ENCODE measurements around the gene NACA.

The NACA gene

GRCh38 chr12:56718636-56719035 lies 6.5 kb downstream of the NACA start:
- no peak overlapping the region for H3K4me3 ChIP-seq (ENCODE audit: low read length)
- no peak for DNase-seq (ENCODE audit: low read depth)
- TF ChIP-seq CTCF (conservative IDR thresholded peaks at IDR 0.05; ENCODE audit: low read length): no peak

- H3K4me3 ChIP-seq (ENCODE audit: low read length): no peak overlapping the region
Observed at GRCh38 chr12:56718149-56718548, 7.0 kb downstream of the NACA start.

GRCh38 chr12:56716933-56717880 lies 7.9 kb downstream of the NACA start:
- H3K4me3 ChIP-seq (ENCODE audit: low read length): no peak overlapping the region
- TF ChIP-seq CTCF (conservative IDR thresholded peaks at IDR 0.05; ENCODE audit: low read length): no peak
- DNase-seq (ENCODE audit: low read depth): no peak

More at GRCh38 chr12:56718149-56718548, 7.0 kb downstream of the NACA start:
- no peak for DNase-seq (ENCODE audit: low read depth)
- no peak for TF ChIP-seq CTCF (conservative IDR thresholded peaks at IDR 0.05; ENCODE audit: low read length)

- no peak for DNase-seq (ENCODE audit: low read depth)
- no peak for TF ChIP-seq CTCF (conservative IDR thresholded peaks at IDR 0.05; ENCODE audit: low read length)
- H3K4me3 ChIP-seq (ENCODE audit: low read length): no peak overlapping the region
Observed at GRCh38 chr12:56716458-56716857, 8.6 kb downstream of the NACA start.

- no peak overlapping the region for H3K4me3 ChIP-seq (ENCODE audit: low read length)
- no peak for TF ChIP-seq CTCF (conservative IDR thresholded peaks at IDR 0.05; ENCODE audit: low read length)
- DNase-seq (ENCODE audit: low read depth): no peak
Observed at GRCh38 chr12:56715798-56716197, 9.3 kb downstream of the NACA start.

GRCh38 chr12:56714431-56714929 lies 10.6 kb downstream of the NACA start:
- TF ChIP-seq CTCF (conservative IDR thresholded peaks at IDR 0.05; ENCODE audit: low read length): no peak
- DNase-seq (ENCODE audit: low read depth): no peak
- no peak overlapping the region for H3K4me3 ChIP-seq (ENCODE audit: low read length)

- DNase-seq (ENCODE audit: low read depth): no peak
- H3K4me3 ChIP-seq (ENCODE audit: low read length): no peak overlapping the region
- TF ChIP-seq CTCF (conservative IDR thresholded peaks at IDR 0.05; ENCODE audit: low read length): no peak
Observed at GRCh38 chr12:56713345-56713744, 11.8 kb downstream of the NACA start.
